HepG2 (cell line): ENCODE data around the gene KATNB1. TPM values are rescaled to one million over a fixed set of nuclear protein-coding genes. Genes with fewer than 3 reads are reported as not detected.
A peak's percentile ranks its signal among the peaks of the same experiment; 100 is the strongest.

Experiments used
- AHDC1 ChIP-seq: sonication (generic); formaldehyde crosslinking; IDR thresholded peaks from 2 replicates; pipeline ENCODE4 v1.5.1; 2020; ENCODE audit warnings: mild to moderate bottlenecking, missing genetic modification reagents, borderline replicate concordance
- BORCS8-MEF2B ChIP-seq: sonication (generic); formaldehyde crosslinking; IDR thresholded peaks from 2 replicates; pipeline ENCODE4 v1.8.0; 2022; ENCODE audit warnings: mild to moderate bottlenecking, missing genetic modification reagents
- CBX1 ChIP-seq: IDR thresholded peaks from one replicate; pipeline ENCODE4 v1.6.1; 2016; ENCODE audit warnings: antibody characterized with exemption, low read depth
- CENPX ChIP-seq: sonication (generic); formaldehyde crosslinking; IDR thresholded peaks from 2 replicates; pipeline ENCODE4 v1.9.0; 2021; ENCODE audit warnings: mild to moderate bottlenecking, missing genetic modification reagents, moderate library complexity
- CSRNP1 ChIP-seq: sonication (generic); formaldehyde crosslinking; IDR thresholded peaks from 2 replicates; pipeline ENCODE4 v1.8.1; 2023; ENCODE audit warnings: mild to moderate bottlenecking, missing genetic modification reagents
- HCFC1 ChIP-seq: fragments of 150-350 bp; IDR thresholded peaks from 2 replicates; pipeline ENCODE4 v1.6.1; 2014; ENCODE audit warnings: low read depth, low read length
- HNRNPL ChIP-seq: fragments of 200-400 bp; formaldehyde crosslinking; IDR thresholded peaks from 2 replicates; pipeline ENCODE4 v1.6.1; 2017; ENCODE audit warnings: mild to moderate bottlenecking, low read depth, low read length
- NFIC ChIP-seq: IDR thresholded peaks from 2 replicates; pipeline ENCODE4 v1.6.1; 2012; ENCODE audit warnings: mild to moderate bottlenecking, low read length, inconsistent platforms
- SMARCE1 ChIP-seq: fragments of 450-650 bp; IDR thresholded peaks from 2 replicates; pipeline ENCODE4 v1.6.1; 2017; ENCODE audit warnings: borderline replicate concordance
- SRSF4 ChIP-seq: fragments of 200-400 bp; formaldehyde crosslinking; IDR thresholded peaks from one replicate; pipeline ENCODE4 v1.6.1; 2018; ENCODE audit warnings: mild to moderate bottlenecking, low read depth, low read length, moderate library complexity; ENCODE audit not compliant: poor library complexity, severe bottlenecking
- ZBTB33 ChIP-seq: sonication (generic); formaldehyde crosslinking; IDR thresholded peaks from 2 replicates; pipeline ENCODE4 v1.4.0; 2020; ENCODE audit warnings: missing genetic modification reagents
- ZBTB43 ChIP-seq: sonication (generic); formaldehyde crosslinking; conservative IDR thresholded peaks from 2 replicates; pipeline ENCODE4 v1.4.0; 2020; ENCODE audit warnings: missing genetic modification reagents
- ZNF234 ChIP-seq: sonication (generic); formaldehyde crosslinking; conservative IDR thresholded peaks from 2 replicates; pipeline ENCODE4 v1.5.1; 2020; ENCODE audit warnings: mild to moderate bottlenecking, missing genetic modification reagents
- ZNF30 ChIP-seq: sonication (generic); formaldehyde crosslinking; IDR thresholded peaks from 2 replicates; pipeline ENCODE4 v1.5.0; 2020; ENCODE audit warnings: mild to moderate bottlenecking, missing genetic modification reagents
- ZNF326 ChIP-seq: sonication (generic); formaldehyde crosslinking; IDR thresholded peaks from 2 replicates; pipeline ENCODE4 v1.4.0; 2020; ENCODE audit warnings: missing genetic modification reagents, borderline replicate concordance
- ZNF75D ChIP-seq: sonication (generic); formaldehyde crosslinking; IDR thresholded peaks from 2 replicates; pipeline ENCODE4 v1.8.1; 2023; ENCODE audit warnings: missing genetic modification reagents, mild to moderate bottlenecking, borderline replicate concordance
- ZNF773 ChIP-seq: sonication (generic); formaldehyde crosslinking; IDR thresholded peaks from 2 replicates; pipeline ENCODE4 v1.4.0; 2020; ENCODE audit warnings: missing genetic modification reagents, borderline replicate concordance
- ZNF788 ChIP-seq: sonication (generic); formaldehyde crosslinking; IDR thresholded peaks from 2 replicates; pipeline ENCODE4 v1.5.0; 2020; ENCODE audit warnings: mild to moderate bottlenecking, missing genetic modification reagents, borderline replicate concordance
- polyA plus RNA-seq, 8 experiments: library from polyadenylated mRNA; depleted of rRNA in 3 of 8; stranded (reverse) in 7 of 8; unstranded in 1 of 8; fragments of >200 nt; fragmentation: Illumina TruSeq in 4 of 8; extraction: Trizol in 4 of 8; gene quantifications; 2 replicates each; pipeline versions ENCODE4 v1.2.1 to v1.2.3, GENCODE V29; 2011 to 2016; ENCODE audit warnings: low read depth in 4 of 8, missing spikeins in 1 of 8, mixed read lengths in 1 of 8; ENCODE audit not compliant: insufficient read depth in 1 of 8
- total RNA-seq, 5 experiments: library from RNA; depleted of rRNA; stranded (reverse); fragments of >200 nt; fragmentation: Illumina TruSeq; extraction: Trizol; gene quantifications; 2 replicates each; pipeline ENCODE4 v1.2.3, GENCODE V29; 2016; ENCODE audit warnings: low read depth in 1 of 5

Gene KATNB1
- total and polyA plus RNA-seq, 2 of the 13 experiments (the other 11 are each of a cell fraction or from before 2014, with no cell fraction given) = 31.5 to 43.5 TPM

- no peak for TF ChIP-seq ZNF326 (CRISPR knock-in tag)
- TF ChIP-seq SRSF4 = no peak
- no peak for TF ChIP-seq SMARCE1
- no peak for TF ChIP-seq CENPX
- no peak for TF ChIP-seq AHDC1 (CRISPR knock-in tag)
- peak; percentile 66; the same call in 1 of the 2 replicates for TF ChIP-seq ZNF788
- TF ChIP-seq CBX1 = peak; percentile 81
- TF ChIP-seq ZNF75D (CRISPR knock-in tag) = no peak
- TF ChIP-seq ZBTB33 = peak; percentile 55; the same call in 1 of the 2 replicates
- TF ChIP-seq HCFC1 = no peak
- TF ChIP-seq ZNF234 = peak; percentile 85; the same call in 1 of the 2 replicates
- no peak for TF ChIP-seq ZNF773 (CRISPR knock-in tag)
- 0 out of 2 replicates have a peak, but pooled peaks have one; percentile 16 for TF ChIP-seq CSRNP1 (CRISPR knock-in tag)
- TF ChIP-seq ZBTB43 (CRISPR knock-in tag) = no peak
- TF ChIP-seq BORCS8-MEF2B (CRISPR knock-in tag) = peak; percentile 60; the same call in 1 of the 2 replicates
- TF ChIP-seq NFIC = no peak
- no peak for TF ChIP-seq ZNF30 (CRISPR knock-in tag)
- TF ChIP-seq HNRNPL = 0 out of 2 replicates have a peak, but pooled peaks have one; percentile 71
Observed at GRCh38 chr16:57781741-57782606, 46.4 kb downstream of the KATNB1 start (continued).
